ENCODE data around the gene DTNB. TPM values are rescaled to one million over a fixed set of nuclear protein-coding genes. Genes with fewer than 3 reads are reported as not detected.
"Not testable (repeated sequence)": the region's sequence is repeated elsewhere in the genome, so short reads cannot be mapped to it uniquely, and the experiment has no call there.

DTNB gene
- polyA plus RNA-seq, 4 donors = 11.8 to 23.8 (median 19.2) TPM

- not testable (repeated sequence) for DNase-seq (ENCODE audit: low read depth in 4 of 4, low spot score in 3 of 4)
These were observed 39.6 kb downstream of the DTNB start for GRCh38 chr2:25633801-25634200.

GRCh38 chr2:25632396-25632795, 41.0 kb downstream of the DTNB start:
- DNase-seq (ENCODE audit: low read depth in 4 of 4, low spot score in 3 of 4) = no peak

GRCh38 chr2:25624635-25625034, 48.7 kb downstream of the DTNB start:
- no peak for DNase-seq (ENCODE audit: low read depth in 4 of 4, low spot score in 3 of 4)

GRCh38 chr2:25623361-25623760, 50.0 kb downstream of the DTNB start:
- no peak for DNase-seq (ENCODE audit: low read depth in 4 of 4, low spot score in 3 of 4)

- no peak for DNase-seq (ENCODE audit: low read depth in 4 of 4, low spot score in 3 of 4)
These were observed 52.7 kb downstream of the DTNB start for GRCh38 chr2:25620711-25621110.

GRCh38 chr2:25620077-25620476, 53.3 kb downstream of the DTNB start:
- no peak for DNase-seq (ENCODE audit: low read depth in 4 of 4, low spot score in 3 of 4)

GRCh38 chr2:25619185-25619584, 54.2 kb downstream of the DTNB start:
- no peak for DNase-seq (ENCODE audit: low read depth in 4 of 4, low spot score in 3 of 4)

- DNase-seq (ENCODE audit: low read depth in 4 of 4, low spot score in 3 of 4) = no peak
These were observed 54.7 kb downstream of the DTNB start for GRCh38 chr2:25618676-25619075.

- peak in 2 of 4 donors; percentile 17 to 29 for DNase-seq (ENCODE audit: low read depth in 4 of 4, low spot score in 3 of 4)
These were observed 55.3 kb downstream of the DTNB start for GRCh38 chr2:25617948-25618646.

- DNase-seq (ENCODE audit: low read depth in 4 of 4, low spot score in 3 of 4) = no peak
These were observed 57.5 kb downstream of the DTNB start for GRCh38 chr2:25615920-25616319.

GRCh38 chr2:25615386-25615785, 58.0 kb downstream of the DTNB start:
- no peak for DNase-seq (ENCODE audit: low read depth in 4 of 4, low spot score in 3 of 4)

GRCh38 chr2:25614711-25615110, 58.7 kb downstream of the DTNB start:
- no peak for DNase-seq (ENCODE audit: low read depth in 4 of 4, low spot score in 3 of 4)

GRCh38 chr2:25608718-25609117, 64.7 kb downstream of the DTNB start:
- DNase-seq (ENCODE audit: low read depth in 4 of 4, low spot score in 3 of 4) = no peak

GRCh38 chr2:25606892-25607291, 66.5 kb downstream of the DTNB start:
- DNase-seq (ENCODE audit: low read depth in 4 of 4, low spot score in 3 of 4) = peak in 1 of 4 donors; percentile 11

- DNase-seq (ENCODE audit: low read depth in 4 of 4, low spot score in 3 of 4) = no peak
These were observed 71.0 kb downstream of the DTNB start for GRCh38 chr2:25602333-25602723.

GRCh38 chr2:25601711-25602332, 71.6 kb downstream of the DTNB start:
- not testable (repeated sequence) for DNase-seq (ENCODE audit: low read depth in 4 of 4, low spot score in 3 of 4)

GRCh38 chr2:25598911-25599310, 74.5 kb downstream of the DTNB start:
- DNase-seq (ENCODE audit: low read depth in 4 of 4, low spot score in 3 of 4) = no peak

GRCh38 chr2:25598332-25598731, 75.0 kb downstream of the DTNB start:
- no peak for DNase-seq (ENCODE audit: low read depth in 4 of 4, low spot score in 3 of 4)

- no peak for DNase-seq (ENCODE audit: low read depth in 4 of 4, low spot score in 3 of 4)
These were observed 75.5 kb downstream of the DTNB start for GRCh38 chr2:25597881-25598280.

- DNase-seq (ENCODE audit: low read depth in 4 of 4, low spot score in 3 of 4) = no peak
These were observed 76.7 kb downstream of the DTNB start for GRCh38 chr2:25596516-25597244.

GRCh38 chr2:25595393-25595792, 78.0 kb downstream of the DTNB start:
- DNase-seq (ENCODE audit: low read depth in 4 of 4, low spot score in 3 of 4) = no peak

GRCh38 chr2:25594991-25595390, 78.4 kb downstream of the DTNB start:
- DNase-seq (ENCODE audit: low read depth in 4 of 4, low spot score in 3 of 4) = no peak

Data from left renal pelvis (tissue), 4 donors.